Testis (tissue), 2 donors: Measurements from ENCODE around the gene FHIT.

Experiments used
- POLR2A ChIP-seq: fragments of 450-650 bp; IDR thresholded peaks from one replicate; pipeline ENCODE4 v1.6.1; 2017; ENCODE audit warnings: antibody characterized with exemption, mild to moderate bottlenecking, moderate library complexity
- TF ChIP-seq, protein P1 (sequence below), 3 experiments: fragments of 450-650 bp in 2 of 3; fragments of 200-600 bp in 1 of 3; sonication (generic) in 1 of 3; IDR thresholded peaks; one replicate each; pipeline ENCODE4 v1.5.1; 2016 to 2019; ENCODE audit warnings: antibody characterized with exemption in 3 of 3, mild to moderate bottlenecking in 2 of 3, moderate library complexity in 1 of 3

DNA sequence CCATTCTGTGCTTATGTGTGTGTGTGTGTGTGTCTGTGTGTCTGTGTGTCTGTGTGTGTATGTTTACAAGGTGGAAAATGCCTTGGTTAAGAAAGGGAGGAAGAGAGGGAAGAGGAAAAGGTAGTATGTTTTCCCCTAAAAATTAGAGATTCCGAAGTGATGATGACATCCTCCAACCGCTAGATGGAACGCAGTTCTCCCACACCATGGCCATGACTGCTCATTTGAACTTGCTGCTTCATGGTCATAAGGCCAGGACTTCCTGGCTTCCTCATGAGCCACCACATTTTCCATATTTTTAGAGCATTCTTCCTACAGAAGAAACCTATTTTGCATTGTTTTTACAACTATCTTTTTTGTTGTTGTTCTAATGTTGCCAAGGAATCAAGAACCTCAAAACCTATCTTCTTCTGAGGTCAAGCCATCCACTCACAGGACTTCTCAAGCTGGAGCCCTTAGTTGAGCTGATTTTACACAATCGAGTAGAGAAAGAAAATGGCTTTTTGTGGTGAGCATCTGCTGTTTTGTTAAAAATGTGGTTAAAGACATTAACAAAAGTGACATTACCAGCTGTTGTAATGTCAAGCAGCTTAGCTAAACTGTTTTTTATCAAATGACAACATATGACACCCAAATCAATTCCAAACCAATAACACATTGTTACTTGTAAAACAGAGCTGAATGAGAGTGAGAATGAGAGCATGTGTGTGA lies 1091.0 kb downstream of the FHIT start:
- TF ChIP-seq, protein P1, sequence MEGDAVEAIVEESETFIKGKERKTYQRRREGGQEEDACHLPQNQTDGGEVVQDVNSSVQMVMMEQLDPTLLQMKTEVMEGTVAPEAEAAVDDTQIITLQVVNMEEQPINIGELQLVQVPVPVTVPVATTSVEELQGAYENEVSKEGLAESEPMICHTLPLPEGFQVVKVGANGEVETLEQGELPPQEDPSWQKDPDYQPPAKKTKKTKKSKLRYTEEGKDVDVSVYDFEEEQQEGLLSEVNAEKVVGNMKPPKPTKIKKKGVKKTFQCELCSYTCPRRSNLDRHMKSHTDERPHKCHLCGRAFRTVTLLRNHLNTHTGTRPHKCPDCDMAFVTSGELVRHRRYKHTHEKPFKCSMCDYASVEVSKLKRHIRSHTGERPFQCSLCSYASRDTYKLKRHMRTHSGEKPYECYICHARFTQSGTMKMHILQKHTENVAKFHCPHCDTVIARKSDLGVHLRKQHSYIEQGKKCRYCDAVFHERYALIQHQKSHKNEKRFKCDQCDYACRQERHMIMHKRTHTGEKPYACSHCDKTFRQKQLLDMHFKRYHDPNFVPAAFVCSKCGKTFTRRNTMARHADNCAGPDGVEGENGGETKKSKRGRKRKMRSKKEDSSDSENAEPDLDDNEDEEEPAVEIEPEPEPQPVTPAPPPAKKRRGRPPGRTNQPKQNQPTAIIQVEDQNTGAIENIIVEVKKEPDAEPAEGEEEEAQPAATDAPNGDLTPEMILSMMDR (IDR thresholded peaks at IDR 0.05), result no peak
- no peak for TF ChIP-seq POLR2A
